Trophoblast cell (in vitro differentiated cells and primary cell): ENCODE data around the gene ASB8.
A peak's percentile ranks its signal among the peaks of the same experiment; 100 is the strongest.
"Not testable (repeated sequence)": the region's sequence is repeated elsewhere in the genome, so short reads cannot be mapped to it uniquely, and the experiment has no call there.

Experiments used
- DNase-seq, 2 donors: peaks; one replicate each; pipeline ENCODE4 v3.0.0-alpha.2; 2016
- H2AFZ ChIP-seq: 2 replicates; pipeline ENCODE4 v1.6.1; 2013; ENCODE audit warnings: low read length, moderate library complexity, mild to moderate bottlenecking; ENCODE audit not compliant: insufficient read depth, poor library complexity
- H2AK5ac ChIP-seq: 2 replicates; pipeline ENCODE4 v1.6.1; 2013; ENCODE audit warnings: mild to moderate bottlenecking, low read length
- H2BK120ac ChIP-seq: 2 replicates; pipeline ENCODE4 v1.6.1; 2013; ENCODE audit warnings: low read length, mild to moderate bottlenecking, moderate library complexity; ENCODE audit not compliant: insufficient read depth, poor library complexity
- H2BK12ac ChIP-seq: 2 replicates; pipeline ENCODE4 v1.6.1; 2013; ENCODE audit warnings: mild to moderate bottlenecking, low read length, moderate library complexity
- H2BK5ac ChIP-seq: 2 replicates; pipeline ENCODE4 v1.6.1; 2013; ENCODE audit warnings: low read length, low read depth, moderate library complexity, mild to moderate bottlenecking; ENCODE audit not compliant: poor library complexity
- H3K14ac ChIP-seq: 2 replicates; pipeline ENCODE4 v1.6.1; 2013; ENCODE audit warnings: mild to moderate bottlenecking, low read length
- H3K18ac ChIP-seq: 2 replicates; pipeline ENCODE4 v1.6.1; 2013; ENCODE audit warnings: mild to moderate bottlenecking, low read length
- H3K23ac ChIP-seq: 2 replicates; pipeline ENCODE4 v1.6.1; 2013; ENCODE audit warnings: low read length
- H3K27ac ChIP-seq: 2 replicates; pipeline ENCODE4 v1.5.1; 2013; ENCODE audit warnings: low read depth, mild to moderate bottlenecking, inconsistent platforms, low read length, moderate library complexity
- H3K27me3 ChIP-seq: 2 replicates; pipeline ENCODE4 v1.6.1; 2013; ENCODE audit warnings: inconsistent platforms, mild to moderate bottlenecking, low read length, moderate library complexity; ENCODE audit not compliant: insufficient read depth
- H3K36me3 ChIP-seq, 2 experiments: 1 replicate in 1 of 2; 2 replicates in 1 of 2; pipeline ENCODE4 v1.6.1; 2013; ENCODE audit warnings: low read length in 2 of 2, mild to moderate bottlenecking in 2 of 2, moderate library complexity in 1 of 2; ENCODE audit not compliant: insufficient read depth in 2 of 2, control insufficient read depth in 1 of 2
- H3K4ac ChIP-seq: 2 replicates; pipeline ENCODE4 v1.6.1; 2013; ENCODE audit warnings: low read depth, mild to moderate bottlenecking, low read length, moderate library complexity
- H3K4me1 ChIP-seq, 2 experiments: 1 replicate in 1 of 2; 2 replicates in 1 of 2; pipeline ENCODE4 v1.6.1; 2013; ENCODE audit warnings: low read length in 2 of 2, mild to moderate bottlenecking in 2 of 2, moderate library complexity in 1 of 2; ENCODE audit not compliant: insufficient read depth in 2 of 2, control insufficient read depth in 1 of 2
- H3K4me2 ChIP-seq: 2 replicates; pipeline ENCODE4 v1.6.1; 2013; ENCODE audit warnings: inconsistent platforms, mild to moderate bottlenecking, low read length, moderate library complexity
- H3K4me3 ChIP-seq: 2 replicates; pipeline ENCODE4 v1.5.1; 2013; ENCODE audit warnings: mild to moderate bottlenecking, low read depth, low read length, inconsistent platforms
- H3K79me1 ChIP-seq: one replicate; pipeline ENCODE4 v1.6.1; 2013; ENCODE audit warnings: low read length
- H3K79me2 ChIP-seq: 2 replicates; pipeline ENCODE4 v1.6.1; 2013; ENCODE audit warnings: low read length, mild to moderate bottlenecking; ENCODE audit not compliant: control insufficient read depth, insufficient read depth, poor library complexity
- H3K9ac ChIP-seq: 2 replicates; pipeline ENCODE4 v1.6.1; 2013; ENCODE audit warnings: mild to moderate bottlenecking, low read length
- H3K9me3 ChIP-seq: 2 replicates; pipeline ENCODE4 v1.6.1; 2013; ENCODE audit warnings: low read depth, mild to moderate bottlenecking, control low read depth, inconsistent platforms, low read length; ENCODE audit not compliant: insufficient read depth
- H4K12ac ChIP-seq: 2 replicates; pipeline ENCODE4 v1.6.1; 2013; ENCODE audit warnings: low read depth, mild to moderate bottlenecking, low read length, moderate library complexity
- H4K8ac ChIP-seq: 2 replicates; pipeline ENCODE4 v1.6.1; 2013; ENCODE audit warnings: low read depth, mild to moderate bottlenecking, low read length, moderate library complexity
- H4K91ac ChIP-seq: one replicate; pipeline ENCODE4 v1.6.1; 2013; ENCODE audit warnings: low read depth, mild to moderate bottlenecking, low read length, moderate library complexity
- WGBS: extraction: QIAGEN DNeasy Blood & Tissue Kit; methylation state at CpG from one replicate; pipeline ENCODE4 v1.1.7; 2013; ENCODE audit warnings: missing lambda C conversion rate; ENCODE audit not compliant: insufficient read length, insufficient coverage; ENCODE audit errors: extremely low coverage; 5-methylcytosine and 5-hydroxymethylcytosine counted together

Gene ASB8

GRCh38 chr12:48160046-48160445, 2.7 kb upstream of the ASB8 start:
- no CpG with 5 or more reads among the region's 5 CpGs for WGBS
- H4K8ac ChIP-seq, result no peak overlapping the region
- H3K4me1 ChIP-seq, result peaks cover 0 to 6% of the 10 kb centered on the region in 2 experiments
- H3K23ac ChIP-seq, result no peak overlapping the region
- no peak overlapping the region for H2BK12ac ChIP-seq
- H3K14ac ChIP-seq, result no peak overlapping the region
- no peak for DNase-seq
- H3K4me3 ChIP-seq, result no peak overlapping the region
- no peaks in the 10 kb centered on the region for H3K79me2 ChIP-seq
- H2AFZ ChIP-seq, result no peak overlapping the region
- no peak overlapping the region for H2AK5ac ChIP-seq
- no peaks in the 10 kb centered on the region for H3K9me3 ChIP-seq
- no peak overlapping the region for H3K4ac ChIP-seq
- no peak overlapping the region for H2BK120ac ChIP-seq
- H3K79me1 ChIP-seq, result peaks cover 5% of the 10 kb centered on the region
- no peak overlapping the region for H3K18ac ChIP-seq
- no peaks in the 10 kb centered on the region for H3K36me3 ChIP-seq
- H3K27ac ChIP-seq, result no peak overlapping the region
- H3K27me3 ChIP-seq, result no peaks in the 10 kb centered on the region
- H3K9ac ChIP-seq, result no peak overlapping the region
- H4K12ac ChIP-seq, result no peak overlapping the region
- no peak overlapping the region for H3K4me2 ChIP-seq
- no peak overlapping the region for H2BK5ac ChIP-seq
- no peak overlapping the region for H4K91ac ChIP-seq

- peak overlapping the region; percentile 74 for H4K12ac ChIP-seq
Measured at GRCh38 chr12:48157889-48158370, 615 bp upstream of the ASB8 start.

GRCh38 chr12:48156652-48157017, 680 bp downstream of the ASB8 start:
- no CpG with 5 or more reads among the region's 8 CpGs for WGBS
- H2BK120ac ChIP-seq, result no peak overlapping the region
- no peak for DNase-seq
- H3K79me2 ChIP-seq, result no peaks in the 10 kb centered on the region
- no peak overlapping the region for H3K14ac ChIP-seq
- H4K8ac ChIP-seq, result peak overlapping the region; percentile 46
- H2BK5ac ChIP-seq, result no peak overlapping the region
- H3K79me1 ChIP-seq, result peaks cover 5% of the 10 kb centered on the region
- no peak overlapping the region for H3K27ac ChIP-seq
- H2AFZ ChIP-seq, result peak overlapping the region; percentile 35
- peak overlapping the region; percentile 62 for H3K4me2 ChIP-seq
- H4K91ac ChIP-seq, result no peak overlapping the region
- no peak overlapping the region for H4K12ac ChIP-seq
- H3K4me1 ChIP-seq, result peaks cover 0 to 6% of the 10 kb centered on the region in 2 experiments
- H3K23ac ChIP-seq, result no peak overlapping the region
- H3K4me3 ChIP-seq, result peak overlapping the region; percentile 98
- no peaks in the 10 kb centered on the region for H3K27me3 ChIP-seq
- H3K36me3 ChIP-seq, result no peaks in the 10 kb centered on the region
- no peak overlapping the region for H3K4ac ChIP-seq
- no peak overlapping the region for H2AK5ac ChIP-seq
- H2BK12ac ChIP-seq, result no peak overlapping the region
- H3K9me3 ChIP-seq, result no peaks in the 10 kb centered on the region
- peak overlapping the region; percentile 72 for H3K9ac ChIP-seq
- H3K18ac ChIP-seq, result no peak overlapping the region

More at GRCh38 chr12:48157889-48158370, 615 bp upstream of the ASB8 start:
- Histone ChIP-seq H3K23ac (no peak overlapping the region), H3K79me1 (peaks cover 5% of the 10 kb centered on the region), H3K4me1 (peaks cover 0 to 6% of the 10 kb centered on the region in 2 experiments), H2BK12ac (no peak overlapping the region), H2AK5ac (no peak overlapping the region), H3K36me3 (no peaks in the 10 kb centered on the region), H2BK5ac (no peak overlapping the region), H4K8ac (peak overlapping the region; percentile 92), H3K9me3 (no peaks in the 10 kb centered on the region), H2BK120ac (no peak overlapping the region), H3K79me2 (no peaks in the 10 kb centered on the region), H3K4ac (no peak overlapping the region), H3K4me2 (peak overlapping the region; percentile 76), H3K18ac (no peak overlapping the region), H3K27me3 (no peaks in the 10 kb centered on the region), H3K27ac (peak overlapping the region; percentile 20), H3K14ac (no peak overlapping the region), H2AFZ (peak overlapping the region; percentile 89), H3K4me3 (no peak overlapping the region), H4K91ac (no peak overlapping the region), H3K9ac (no peak overlapping the region)
- no CpG with 5 or more reads among the region's 3 CpGs for WGBS
- no peak for DNase-seq

- not testable (repeated sequence) for H2AK5ac ChIP-seq, H3K79me1 ChIP-seq, H3K4me2 ChIP-seq, H3K27me3 ChIP-seq, H3K14ac ChIP-seq, H3K79me2 ChIP-seq, DNase-seq, H3K27ac ChIP-seq, H4K8ac ChIP-seq, H2BK120ac ChIP-seq, H4K91ac ChIP-seq, H2AFZ ChIP-seq, H4K12ac ChIP-seq, H3K4me3 ChIP-seq, H2BK12ac ChIP-seq, H3K9me3 ChIP-seq, H3K4ac ChIP-seq, H3K36me3 ChIP-seq, H3K23ac ChIP-seq, H3K4me1 ChIP-seq, H3K9ac ChIP-seq, H2BK5ac ChIP-seq, H3K18ac ChIP-seq
- whole genome bisulfite sequencing, result no CpG with 5 or more reads among the region's 5 CpGs
Measured at GRCh38 chr12:48155786-48156185, 1.5 kb downstream of the ASB8 start.
